Measurements from ENCODE around the gene NAA10. TPM values are rescaled to one million over a fixed set of nuclear protein-coding genes. Genes with fewer than 3 reads are reported as not detected.
"Not testable (repeated sequence)": the region's sequence is repeated elsewhere in the genome, so short reads cannot be mapped to it uniquely, and the experiment has no call there.

The NAA10 gene
- total RNA-seq, result 10 to 100 TPM; 63.1 to 63.7 TPM

DNA sequence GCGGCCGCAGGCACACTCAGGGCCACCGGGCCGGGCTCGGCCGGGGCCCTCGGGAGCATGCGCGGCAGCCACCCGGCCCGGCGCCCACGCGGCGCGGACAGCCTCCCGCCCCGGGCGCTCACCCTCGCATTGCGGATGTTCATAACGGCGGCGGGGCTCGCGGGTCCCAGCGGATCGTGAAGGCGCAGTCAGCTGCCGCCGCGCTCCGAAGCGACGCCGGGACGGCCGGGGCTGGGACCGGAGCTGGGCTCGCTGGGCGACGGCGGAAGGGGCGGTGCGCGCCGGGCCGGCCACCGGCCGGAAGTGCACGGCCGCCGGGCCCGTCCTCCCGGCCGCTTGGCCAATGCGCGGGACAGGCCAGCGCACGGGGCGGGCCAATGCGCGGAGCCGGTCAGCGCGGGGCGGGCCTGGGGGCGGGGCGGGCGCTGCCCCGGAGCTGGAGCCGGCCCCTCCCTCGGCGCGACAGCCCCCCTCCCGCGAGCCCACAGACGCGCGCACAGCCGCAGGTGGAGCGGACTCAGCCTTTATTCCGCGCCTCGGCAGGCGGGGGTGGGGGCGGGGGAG is at the start of gene NAA10:
TSS of gene NAA10 (minus strand) at position 276 of the 564 bp plus-strand sequence. CDS start at position 143, 133 bp downstream.
- no peaks in the 10 kb centered on the region for H3K27me3 Mint-ChIP-seq
- CTCF ChIA-PET, result interaction anchor here (1.0 to 2.7 kb wide), 2 partner anchors 11 to 13 kb away, joined by 3 to 13 read pairs; no protein-coding TSS in a partner anchor

DNA sequence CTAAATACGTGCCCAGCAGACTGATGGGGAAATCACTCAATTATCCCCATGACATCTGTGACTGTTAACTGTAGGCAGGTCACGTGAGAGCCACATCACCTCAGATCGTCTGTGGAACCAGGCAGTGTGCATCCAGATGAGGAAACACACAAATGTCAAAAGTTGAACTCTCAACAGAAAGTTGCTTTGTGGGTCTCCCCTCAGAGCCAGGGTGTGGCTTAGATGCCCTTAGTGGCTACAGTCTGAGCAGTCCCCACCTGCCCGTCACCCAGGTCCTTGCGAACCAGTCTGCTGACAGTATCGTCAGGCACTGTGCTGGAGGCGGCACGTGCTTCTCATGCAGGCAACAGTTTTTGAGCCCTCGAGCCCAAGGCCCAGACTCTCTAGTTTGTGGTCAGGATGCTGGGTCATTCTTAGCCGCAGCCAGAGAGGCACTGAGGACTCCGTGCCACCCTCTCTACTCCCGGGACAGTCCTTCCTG is 48.5 kb upstream of the NAA10 start:
- POLR2A ChIA-PET, result interaction anchor here (3.4 to 3.8 kb wide), 2 partner anchors 11 kb away, joined by 64 to 70 read pairs; partner anchors contain the start of genes HCFC1 and TMEM187
- Mint-ChIP-seq H3K4me1 (peaks cover 60% of the 10 kb centered on the region), H3K4me3 (peak overlapping the region; percentile 13)

More for the DNA sequence above, at the start of gene NAA10:
- Mint-ChIP-seq H3K4me1 (peaks cover 29% of the 10 kb centered on the region), H3K4me3 (peak within 1 kb of the TSS; percentile 84), H3K36me3 (ENCODE audit: low read depth) (peaks cover 12% of the 10 kb centered on the region), H3K27ac (peak within 1 kb of the TSS; percentile 64), H3K9me3 (no peaks in the 10 kb centered on the region)
- POLR2A ChIA-PET, result interaction anchor here (1.0 to 2.9 kb wide), 4 partner anchors 9 to 33 kb away, joined by 3 to 25 read pairs (median 8); partner anchors contain the start of gene ARHGAP4
- peak; percentile 60 for DNase-seq

DNA sequence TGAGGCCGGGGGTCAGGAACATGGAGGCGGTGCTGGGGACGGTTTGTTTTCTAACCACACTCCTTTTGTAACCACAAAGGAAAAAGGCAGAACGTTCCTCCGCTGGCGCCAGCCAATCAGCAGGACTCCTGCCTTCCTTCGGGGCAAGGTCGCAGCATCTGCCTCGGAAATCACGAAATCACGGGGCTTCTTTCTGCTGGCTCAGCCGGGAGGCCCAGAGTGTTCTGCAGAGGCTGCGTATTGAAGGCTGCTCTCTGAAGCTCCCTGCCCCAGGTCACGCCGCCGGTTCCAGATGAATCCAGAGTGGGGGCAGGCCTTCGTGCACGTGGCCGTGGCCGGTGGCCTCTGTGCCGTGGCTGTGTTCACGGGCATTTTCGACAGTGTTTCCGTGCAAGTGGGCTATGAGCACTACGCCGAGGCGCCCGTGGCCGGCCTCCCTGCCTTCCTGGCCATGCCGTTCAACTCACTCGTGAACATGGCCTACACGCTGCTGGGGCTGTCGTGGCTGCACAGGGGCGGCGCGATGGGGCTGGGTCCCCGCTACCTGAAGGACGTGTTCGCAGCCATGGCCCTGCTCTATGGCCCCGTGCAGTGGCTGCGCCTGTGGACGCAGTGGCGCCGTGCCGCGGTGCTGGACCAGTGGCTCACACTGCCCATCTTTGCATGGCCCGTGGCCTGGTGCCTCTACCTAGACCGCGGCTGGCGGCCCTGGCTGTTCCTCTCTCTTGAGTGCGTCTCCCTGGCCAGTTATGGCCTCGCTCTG is 47.1 kb upstream of the NAA10 start:
- Mint-ChIP-seq H3K4me3 (peak overlapping the region; percentile 69), H3K36me3 (ENCODE audit: low read depth) (peaks cover 19% of the 10 kb centered on the region), H3K4me1 (peaks cover 57% of the 10 kb centered on the region), H3K27me3 (no peaks in the 10 kb centered on the region), H3K9me3 (no peaks in the 10 kb centered on the region), H3K27ac (peak overlapping the region; percentile 93)
- peak; percentile 83 for DNase-seq
- ChIA-PET POLR2A (interaction anchor here (0.6 to 3.4 kb wide), 10 partner anchors 8 to 390 kb away, joined by 3 to 64 read pairs (median 9); partner anchors contain the start of genes ARHGAP4, HCFC1, IRAK1 and TMEM187), CTCF (interaction anchor here (1.0 to 1.7 kb wide), 5 partner anchors 11 to 545 kb away, joined by 3 to 9 read pairs (median 6); partner anchors contain the start of gene HCFC1)

More for the DNA sequence above, 48.5 kb upstream of the NAA10 start:
- DNase-seq, result no peak
- Mint-ChIP-seq H3K9me3 (no peaks in the 10 kb centered on the region), H3K27ac (peak overlapping the region; percentile 93), H3K36me3 (ENCODE audit: low read depth) (peaks cover 19% of the 10 kb centered on the region), H3K27me3 (no peaks in the 10 kb centered on the region)
- CTCF ChIA-PET, result no interaction called here

DNA sequence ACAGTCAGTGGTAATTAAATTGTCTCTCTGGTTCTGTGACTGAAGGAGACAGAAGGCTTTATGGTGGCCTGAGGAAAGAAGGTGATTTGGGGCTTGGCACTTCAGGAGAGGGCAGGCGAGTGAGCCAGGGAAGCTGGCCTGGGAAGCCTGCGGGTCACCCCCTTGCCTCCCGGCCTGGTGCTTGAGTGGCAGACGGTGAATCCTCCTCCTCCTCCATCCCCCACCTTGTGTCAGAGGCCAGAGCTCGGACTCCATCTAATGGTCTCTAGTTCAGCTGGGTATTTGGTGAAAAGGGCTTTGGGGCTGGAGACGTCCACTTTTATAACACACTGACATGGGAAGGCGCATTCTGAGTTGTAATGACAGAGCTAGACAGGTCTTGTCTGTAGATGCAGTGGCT is 46.4 kb upstream of the NAA10 start:
- ChIA-PET POLR2A (interaction anchor here (1.0 to 3.4 kb wide), 9 partner anchors 9 to 391 kb away, joined by 3 to 64 read pairs (median 10); partner anchors contain the start of genes ARHGAP4, HCFC1, IRAK1 and TMEM187), CTCF (interaction anchor here (1.0 to 1.7 kb wide), 5 partner anchors 10 to 546 kb away, joined by 3 to 9 read pairs (median 6); partner anchors contain the start of gene HCFC1)
- Mint-ChIP-seq H3K27ac (peak overlapping the region; percentile 93), H3K27me3 (no peaks in the 10 kb centered on the region), H3K4me3 (peak overlapping the region; percentile 69), H3K9me3 (no peaks in the 10 kb centered on the region), H3K4me1 (peaks cover 55% of the 10 kb centered on the region), H3K36me3 (ENCODE audit: low read depth) (peaks cover 19% of the 10 kb centered on the region)
- no peak for DNase-seq

DNA sequence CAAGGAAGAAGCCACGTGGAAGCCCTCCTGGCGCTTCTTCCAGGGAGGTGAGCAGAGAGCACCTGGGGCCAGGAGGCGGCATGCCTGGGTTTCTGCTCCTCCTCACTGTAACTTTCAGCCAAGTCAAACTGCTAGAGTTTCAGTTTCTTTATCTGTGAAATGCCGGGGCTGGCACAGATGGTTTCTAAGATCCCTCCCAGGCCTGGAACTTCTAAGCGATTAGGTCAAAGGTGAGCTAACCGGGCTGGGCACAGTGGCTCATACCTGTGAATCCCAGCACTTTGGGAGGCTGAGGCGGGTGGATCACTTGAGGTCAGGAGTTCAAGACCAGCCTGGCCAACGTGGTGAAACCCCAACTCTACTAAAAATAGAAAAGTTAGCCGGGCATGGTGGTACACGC is 45.6 kb upstream of the NAA10 start:
- ChIA-PET CTCF (interaction anchor here (1.4 to 1.7 kb wide), 4 partner anchors 22 to 40 kb away, joined by 3 to 8 read pairs (median 4); no protein-coding TSS in a partner anchor), POLR2A (interaction anchor here (1.4 to 3.4 kb wide), 7 partner anchors 8 to 54 kb away, joined by 3 to 64 read pairs (median 14); partner anchors contain the start of genes ARHGAP4, HCFC1, IRAK1 and TMEM187)
- peak overlapping the region; percentile 73 for H3K4me3 Mint-ChIP-seq
- not testable (repeated sequence) for H3K9me3 Mint-ChIP-seq, H3K27me3 Mint-ChIP-seq, DNase-seq
- peak overlapping the region; percentile 93 for H3K27ac Mint-ChIP-seq
- H3K36me3 Mint-ChIP-seq (ENCODE audit: low read depth), result peaks cover 21% of the 10 kb centered on the region
- peaks cover 56% of the 10 kb centered on the region for H3K4me1 Mint-ChIP-seq

DNA sequence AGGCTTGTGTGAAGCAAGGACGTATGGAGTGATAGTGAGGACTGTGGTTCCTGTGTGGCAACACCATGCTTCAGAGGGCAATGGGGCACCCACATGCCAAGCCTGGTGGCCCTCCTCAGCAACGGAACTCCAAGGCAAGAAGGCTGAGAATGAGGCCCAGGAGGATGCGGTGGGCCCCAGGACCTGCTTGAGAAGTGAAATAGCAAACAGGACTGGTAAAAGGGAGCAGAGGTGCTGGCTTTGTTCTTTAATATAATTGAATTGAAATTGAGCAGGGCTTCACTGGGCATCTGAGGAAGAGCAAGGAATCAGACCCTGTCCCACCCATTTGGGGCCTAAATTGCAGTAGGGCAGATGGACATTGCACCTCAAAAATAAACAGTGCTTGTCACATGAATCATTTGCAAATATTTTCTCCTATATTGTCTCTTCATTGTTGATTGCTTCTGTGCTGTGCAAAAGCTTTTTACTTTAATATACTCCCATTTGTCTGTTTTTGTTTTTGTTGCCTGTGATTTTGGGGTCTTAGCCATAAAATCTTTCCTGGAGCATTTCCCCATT is 40.0 kb upstream of the NAA10 start:
- peaks cover 7% of the 10 kb centered on the region for H3K36me3 Mint-ChIP-seq (ENCODE audit: low read depth)
- H3K9me3 Mint-ChIP-seq, result no peaks in the 10 kb centered on the region
- peaks cover 22% of the 10 kb centered on the region for H3K4me1 Mint-ChIP-seq
- POLR2A ChIA-PET, result interaction anchor here (2.7 to 10.4 kb wide), 3 partner anchors 10 to 48 kb away, joined by 20 to 201 read pairs (median 70); partner anchors contain the start of genes ARHGAP4 and IRAK1
- CTCF ChIA-PET, result no interaction called here
- H3K4me3 Mint-ChIP-seq, result peak overlapping the region; percentile 84
- no peak for DNase-seq
- H3K27ac Mint-ChIP-seq, result peak overlapping the region; percentile 97
- no peaks in the 10 kb centered on the region for H3K27me3 Mint-ChIP-seq

DNA sequence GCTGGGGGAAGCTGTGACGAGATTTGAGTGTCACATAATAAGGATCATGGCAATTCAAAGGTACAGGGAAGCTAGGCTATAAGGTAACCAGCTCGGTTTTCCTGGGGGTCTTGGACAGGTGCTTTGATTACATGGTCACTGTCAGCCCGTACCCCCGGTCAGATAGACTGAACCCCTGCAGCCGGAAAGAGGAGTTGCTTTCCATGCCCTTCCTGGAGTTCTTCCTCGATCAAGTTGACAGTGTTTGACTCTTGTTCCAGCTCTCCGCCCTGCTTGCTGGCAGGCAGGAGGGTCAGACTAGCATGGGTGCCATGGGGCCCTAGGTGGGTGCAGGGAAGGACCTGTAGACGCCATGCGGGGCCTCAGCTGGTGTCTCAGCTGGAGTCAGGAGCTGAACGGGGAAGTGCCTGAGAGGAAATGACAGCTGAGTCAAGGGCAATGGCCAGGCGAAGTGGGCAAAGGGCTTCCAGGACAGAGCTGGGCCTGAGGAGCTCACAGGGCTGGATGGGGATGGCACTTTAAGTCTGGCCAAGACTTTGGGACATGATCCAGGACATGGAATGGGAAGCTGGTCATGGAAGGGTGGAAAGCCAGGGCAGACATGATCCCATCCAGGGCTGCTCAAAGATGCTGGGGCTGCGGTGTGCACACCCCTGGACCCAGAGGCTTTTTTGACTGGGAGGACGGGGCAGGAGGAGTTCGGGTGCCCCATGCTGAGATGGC is 39.3 kb upstream of the NAA10 start:
- Mint-ChIP-seq H3K4me3 (peak overlapping the region; percentile 84), H3K9me3 (no peaks in the 10 kb centered on the region), H3K36me3 (ENCODE audit: low read depth) (peaks cover 12% of the 10 kb centered on the region), H3K27me3 (no peaks in the 10 kb centered on the region), H3K4me1 (peaks cover 22% of the 10 kb centered on the region), H3K27ac (peak overlapping the region; percentile 97)
- CTCF ChIA-PET, result interaction anchor here (0.9 kb wide), 1 partner anchor 48 kb away, joined by 4 read pairs; the partner anchor contains the start of gene ARHGAP4
- DNase-seq, result no peak
- POLR2A ChIA-PET, result interaction anchor here (0.7 to 10.4 kb wide), 7 partner anchors 7 to 424 kb away, joined by 3 to 201 read pairs (median 20); partner anchors contain the start of genes ARHGAP4 and IRAK1

DNA sequence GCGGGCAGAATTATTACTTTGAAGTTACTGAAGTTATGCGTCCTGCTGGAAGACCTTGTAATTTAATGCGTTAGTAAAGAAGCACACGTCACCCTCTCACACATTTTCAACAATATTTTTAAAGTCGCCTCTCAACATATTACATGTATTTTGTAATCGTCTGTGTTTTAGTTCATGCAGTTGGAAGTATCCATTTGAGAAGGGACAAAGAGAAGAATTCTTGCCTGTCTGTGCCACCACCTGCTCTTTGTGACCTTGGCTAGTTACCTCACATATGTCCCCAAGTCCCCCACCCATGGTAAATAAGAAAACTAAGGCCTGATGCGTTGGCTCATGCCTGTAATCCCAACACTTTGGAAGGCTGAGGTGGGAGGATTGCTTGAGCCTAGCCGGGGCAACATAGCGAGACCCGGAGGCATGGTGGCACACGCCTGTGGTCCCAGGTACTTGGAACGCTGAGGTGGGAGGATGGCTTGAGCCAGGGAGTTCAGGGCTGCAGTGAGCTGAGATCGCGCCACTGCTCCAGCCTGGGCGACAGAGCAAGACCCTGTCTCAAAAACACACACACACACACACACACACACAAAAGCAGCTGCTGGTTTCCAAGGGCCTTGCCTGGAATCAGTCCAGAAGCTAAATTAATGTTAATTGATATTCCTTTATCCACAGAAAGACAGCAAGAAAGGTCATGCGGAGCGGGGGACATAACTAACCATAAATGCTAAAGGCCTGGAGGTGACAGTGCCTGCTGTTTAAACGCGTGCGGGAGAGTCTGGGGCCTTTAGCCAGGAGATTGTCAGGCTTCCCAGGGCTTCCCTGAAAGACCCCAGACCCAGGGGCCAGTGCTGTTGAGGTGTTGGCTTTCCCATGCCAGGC is 38.5 kb upstream of the NAA10 start:
- no peak for DNase-seq
- Mint-ChIP-seq H3K4me3 (peak overlapping the region; percentile 84), H3K9me3 (no peaks in the 10 kb centered on the region), H3K36me3 (ENCODE audit: low read depth) (peaks cover 20% of the 10 kb centered on the region), H3K27me3 (no peaks in the 10 kb centered on the region), H3K4me1 (peaks cover 22% of the 10 kb centered on the region), H3K27ac (peak overlapping the region; percentile 97)
- POLR2A ChIA-PET, result interaction anchor here (0.7 to 10.4 kb wide), 8 partner anchors 8 to 424 kb away, joined by 3 to 201 read pairs (median 16); partner anchors contain the start of genes ARHGAP4 and IRAK1
- CTCF ChIA-PET, result interaction anchor here (0.9 kb wide), 1 partner anchor 47 kb away, joined by 4 read pairs; the partner anchor contains the start of gene ARHGAP4

DNA sequence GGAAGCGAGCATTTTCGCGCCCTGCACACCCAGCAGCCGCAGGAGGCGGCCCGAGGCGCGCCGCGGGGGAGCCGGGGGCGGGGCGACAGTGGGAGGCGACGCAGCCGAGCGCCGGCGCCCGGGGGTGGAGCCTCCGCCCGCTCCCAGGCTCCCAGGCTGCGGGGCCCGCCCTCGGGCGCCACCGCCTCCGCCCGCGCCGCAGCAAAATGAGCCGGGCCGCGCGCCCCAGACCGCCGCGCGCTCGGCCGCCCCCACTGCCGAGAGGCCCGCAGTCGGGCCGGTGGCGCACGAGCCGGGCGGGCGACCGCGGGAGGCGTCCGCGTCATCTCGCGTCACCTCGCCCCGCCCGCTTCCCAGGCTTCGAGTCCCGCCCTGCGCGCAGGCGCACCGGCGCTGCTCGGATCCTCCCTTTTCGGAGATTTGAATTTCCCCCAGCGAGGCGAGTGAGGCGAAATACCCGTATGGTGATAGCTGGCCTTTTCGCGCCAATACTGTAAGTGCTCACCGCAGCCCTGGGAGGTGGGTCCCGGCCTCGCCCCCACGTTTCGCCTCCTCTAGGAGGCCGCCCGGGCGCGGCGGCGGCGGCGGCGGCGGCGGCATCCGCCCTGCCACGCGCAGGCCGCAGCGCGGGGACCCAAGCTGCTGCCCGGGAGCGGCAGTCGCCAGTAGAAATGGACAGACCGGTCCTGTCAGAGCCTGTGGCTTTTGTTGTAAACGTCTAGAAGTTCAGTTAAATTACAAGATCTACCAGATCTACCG is 37.7 kb upstream of the NAA10 start, which contains the start of gene TMEM187:
TSS of gene TMEM187 (plus strand) at position 387 of the 759 bp plus-strand sequence. CDS start 9,309 bp downstream, outside the sequence.
- peaks cover 29% of the 10 kb centered on the region for H3K4me1 Mint-ChIP-seq
- peak; percentile 91 for DNase-seq
- peak within 1 kb of the TSS; percentile 100 for H3K4me3 Mint-ChIP-seq
- ChIA-PET CTCF (no interaction called here), POLR2A (interaction anchor here (0.6 to 10.4 kb wide), 8 partner anchors 9 to 400 kb away, joined by 3 to 201 read pairs (median 16); partner anchors contain the start of genes ARHGAP4 and IRAK1)
- H3K27ac Mint-ChIP-seq, result peak within 1 kb of the TSS; percentile 100
- H3K9me3 Mint-ChIP-seq, result no peaks in the 10 kb centered on the region
- H3K27me3 Mint-ChIP-seq, result no peaks in the 10 kb centered on the region
- H3K36me3 Mint-ChIP-seq (ENCODE audit: low read depth), result peaks cover 29% of the 10 kb centered on the region
